GM12891 (cell line): Measurements from ENCODE around the gene SPHKAP.

ENCODE experiments used
- DNase-seq: peaks from one replicate; pipeline ENCODE4 v3.0.0; 2011; ENCODE audit warnings: low spot score; ENCODE audit not compliant: insufficient read length
- FAIRE-seq: peaks from 2 replicates; lab custom pipeline; 2011; peaks lifted over from hg19 to GRCh38; lab: Jason Lieb, UNC
- PAX5 ChIP-seq: IDR thresholded peaks from 2 replicates; pipeline ENCODE4 v1.6.1; 2011; ENCODE audit warnings: low read length, moderate library complexity, mild to moderate bottlenecking; ENCODE audit not compliant: insufficient read depth, severe bottlenecking
- POLR2A ChIP-seq: IDR thresholded peaks from 2 replicates; pipeline ENCODE4 v1.6.1; 2011; ENCODE audit warnings: low read depth, low read length, control low read depth
- POLR2AphosphoS5 ChIP-seq: IDR thresholded peaks from 2 replicates; pipeline ENCODE4 v1.6.1; 2011; ENCODE audit warnings: low read depth, low read length, control low read depth
- POU2F2 ChIP-seq: IDR thresholded peaks from 2 replicates; pipeline ENCODE4 v1.6.1; 2011; ENCODE audit warnings: low read depth, mild to moderate bottlenecking, control low read depth, low read length, moderate library complexity
- SPI1 ChIP-seq: IDR thresholded peaks from 2 replicates; pipeline ENCODE4 v1.6.1; 2011; ENCODE audit warnings: low read depth, low read length, control low read depth
- TAF1 ChIP-seq: IDR thresholded peaks from 2 replicates; pipeline ENCODE4 v1.6.1; 2011; ENCODE audit warnings: low read depth, low read length, control low read depth

The SPHKAP gene

DNA sequence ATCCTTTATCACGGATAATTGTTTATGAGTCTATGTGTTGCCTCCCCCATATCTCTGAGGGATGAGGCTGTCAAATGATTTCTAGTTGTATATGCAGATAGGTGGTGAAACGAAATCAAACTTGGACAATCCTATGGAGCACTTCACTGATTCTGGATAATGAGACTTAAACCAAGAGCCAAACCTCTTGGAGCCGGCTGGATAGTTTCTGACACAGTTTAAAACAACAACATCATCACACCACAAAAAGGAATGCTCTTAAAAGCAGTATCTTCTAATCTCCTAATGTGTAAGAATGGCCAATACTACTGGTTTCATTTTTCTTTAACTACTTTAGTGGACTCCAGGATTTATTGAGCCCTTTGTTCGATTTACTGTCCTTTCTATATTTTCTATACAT is 36.5 kb downstream of the SPHKAP start:
- no peak for DNase-seq
- TF ChIP-seq SPI1: no peak
- no peak for TF ChIP-seq POLR2A
- TF ChIP-seq POU2F2: no peak
- TF ChIP-seq TAF1: no peak
- TF ChIP-seq PAX5: no peak
- no peak for TF ChIP-seq POLR2AphosphoS5
- no peak for FAIRE-seq

DNA sequence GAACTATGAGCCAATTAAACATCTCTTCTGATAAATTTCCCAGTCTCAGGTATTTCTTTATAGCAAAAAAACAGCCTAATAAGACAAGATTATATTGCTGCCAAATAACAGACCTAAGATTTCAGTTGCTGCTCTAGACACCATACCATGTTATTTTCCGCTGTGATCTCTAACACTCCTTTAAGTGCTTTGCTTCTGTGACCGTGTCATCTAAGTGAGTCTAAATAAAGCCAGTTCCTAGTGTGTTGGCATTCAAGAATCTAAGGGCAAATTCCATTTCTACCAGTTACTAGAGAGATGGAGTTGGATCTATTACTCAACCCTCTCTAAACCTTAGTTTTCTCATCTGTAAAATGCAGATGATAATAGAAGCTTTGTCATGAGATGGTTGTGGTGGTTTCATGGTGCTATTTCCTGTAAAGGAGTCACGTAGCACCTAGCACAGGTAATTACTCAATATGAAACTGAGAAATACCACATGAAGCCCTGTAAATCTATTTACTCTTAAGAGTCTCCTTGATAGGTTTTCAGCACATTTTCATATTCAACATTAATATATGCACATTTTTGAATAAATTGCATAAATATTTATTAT is 40.5 kb downstream of the SPHKAP start:
- DNase-seq: no peak
- TF ChIP-seq POU2F2 (no peak), POLR2A (no peak), TAF1 (no peak), PAX5 (no peak), SPI1 (no peak), POLR2AphosphoS5 (no peak)
- no peak for FAIRE-seq

DNA sequence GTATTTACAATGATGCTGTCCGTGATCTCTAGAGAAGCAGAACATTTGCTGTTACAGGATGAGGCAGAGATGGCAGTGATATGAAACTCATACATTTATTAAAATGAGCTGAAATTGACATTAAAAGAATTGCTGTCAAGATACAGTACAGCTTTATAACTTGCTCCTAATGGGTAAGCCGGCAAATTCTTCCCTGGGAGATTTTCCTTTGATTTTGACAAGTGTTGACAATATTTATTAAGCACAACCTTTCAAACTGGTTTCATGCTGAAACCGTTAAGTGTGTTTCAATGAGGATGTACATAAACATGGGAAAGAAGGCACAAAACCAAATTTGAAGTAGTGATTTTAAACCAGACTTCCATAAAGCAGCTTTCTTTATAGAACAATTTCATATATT is 45.5 kb downstream of the SPHKAP start:
- DNase-seq: no peak
- FAIRE-seq: no peak
- no peak for TF ChIP-seq TAF1
- TF ChIP-seq POLR2A: no peak
- TF ChIP-seq PAX5: no peak
- TF ChIP-seq POLR2AphosphoS5: no peak
- TF ChIP-seq SPI1: no peak
- TF ChIP-seq POU2F2: no peak

DNA sequence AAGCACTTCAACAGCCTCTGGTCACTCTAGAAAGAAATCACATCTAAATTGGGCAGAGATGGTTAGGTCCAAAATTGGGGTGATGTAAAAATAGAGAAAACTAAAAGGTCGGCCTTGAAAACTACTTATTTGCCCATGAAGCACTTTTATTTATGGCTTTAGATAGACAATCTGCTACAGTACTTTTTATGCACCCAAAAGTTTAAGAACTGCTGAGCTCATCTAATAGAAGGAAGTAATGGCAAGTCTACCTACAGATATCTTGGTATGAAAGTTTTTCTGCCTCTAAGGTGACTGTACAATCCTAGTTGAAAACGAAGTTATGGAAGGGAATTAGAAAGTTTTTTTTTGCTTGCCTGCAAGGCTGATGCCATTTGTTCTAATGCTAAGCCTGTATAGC is 46.2 kb downstream of the SPHKAP start:
- DNase-seq (no peak), FAIRE-seq (no peak)
- TF ChIP-seq POU2F2 (no peak), PAX5 (no peak), SPI1 (no peak), TAF1 (no peak), POLR2A (no peak), POLR2AphosphoS5 (no peak)

DNA sequence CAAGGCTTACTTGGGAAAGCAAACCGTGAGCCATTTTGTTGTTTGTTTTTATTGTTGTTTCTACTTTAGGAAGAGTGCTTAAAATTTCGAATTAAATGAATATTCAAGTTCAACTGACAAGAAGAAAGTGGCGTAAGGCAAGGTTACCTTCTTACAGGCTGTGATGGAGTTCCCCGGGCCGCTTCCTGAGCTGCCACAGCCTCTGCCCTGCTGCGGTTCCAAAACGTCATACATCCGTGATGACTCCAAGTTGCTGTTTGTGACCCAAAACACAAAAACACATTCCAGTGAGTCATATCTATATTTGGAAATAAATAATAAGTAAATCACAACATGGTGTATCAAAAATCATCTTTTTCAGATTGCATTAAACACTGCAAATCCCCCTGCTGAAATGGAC is 49.7 kb downstream of the SPHKAP start:
- no peak for TF ChIP-seq POLR2A
- TF ChIP-seq TAF1: no peak
- no peak for TF ChIP-seq POLR2AphosphoS5
- TF ChIP-seq PAX5: no peak
- no peak for TF ChIP-seq SPI1
- TF ChIP-seq POU2F2: no peak
- DNase-seq (no peak), FAIRE-seq (no peak)

DNA sequence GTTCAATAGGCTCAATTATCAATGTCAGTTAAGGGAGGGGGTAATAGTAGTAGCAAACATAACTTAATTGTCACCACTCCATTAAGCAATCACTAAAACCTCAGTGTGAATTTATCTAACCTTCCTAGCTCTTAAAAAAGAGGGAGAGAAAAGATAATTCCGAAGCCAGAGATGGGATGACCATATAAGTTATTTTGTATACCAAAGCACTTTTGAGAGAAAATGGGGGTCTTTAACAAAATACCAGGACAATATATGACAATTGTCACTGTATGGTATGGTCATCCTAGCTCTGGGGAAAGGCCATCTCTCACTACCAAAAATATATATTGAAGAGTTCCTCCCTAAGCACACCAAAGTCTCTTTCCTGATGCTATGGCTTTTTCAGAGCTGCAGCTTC is 55.1 kb downstream of the SPHKAP start:
- FAIRE-seq (no peak), DNase-seq (no peak)
- TF ChIP-seq TAF1 (no peak), POU2F2 (no peak), POLR2A (no peak), POLR2AphosphoS5 (no peak), PAX5 (no peak), SPI1 (no peak)

DNA sequence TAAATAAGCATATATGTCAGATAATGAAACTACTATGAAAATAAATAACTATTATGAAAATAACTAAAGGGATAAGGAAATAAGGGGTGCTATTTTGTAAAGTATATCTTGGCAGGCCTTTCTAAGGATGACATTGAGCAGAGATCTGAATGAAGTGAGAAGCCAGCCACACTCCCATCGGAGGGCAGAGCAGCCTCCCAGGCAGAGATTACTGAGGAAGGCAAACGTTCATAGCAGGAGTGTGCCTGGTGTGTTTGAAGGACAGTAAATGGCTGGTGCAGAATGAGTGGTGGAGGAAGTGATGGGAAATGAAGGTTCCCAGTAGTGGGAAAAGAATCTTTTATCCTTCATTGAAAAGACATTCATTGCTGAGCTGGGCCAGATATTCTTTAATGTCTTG is 62.5 kb downstream of the SPHKAP start:
- DNase-seq (no peak), FAIRE-seq (no peak)
- TF ChIP-seq SPI1 (no peak), POLR2A (no peak), POLR2AphosphoS5 (no peak), PAX5 (no peak), POU2F2 (no peak), TAF1 (no peak)

DNA sequence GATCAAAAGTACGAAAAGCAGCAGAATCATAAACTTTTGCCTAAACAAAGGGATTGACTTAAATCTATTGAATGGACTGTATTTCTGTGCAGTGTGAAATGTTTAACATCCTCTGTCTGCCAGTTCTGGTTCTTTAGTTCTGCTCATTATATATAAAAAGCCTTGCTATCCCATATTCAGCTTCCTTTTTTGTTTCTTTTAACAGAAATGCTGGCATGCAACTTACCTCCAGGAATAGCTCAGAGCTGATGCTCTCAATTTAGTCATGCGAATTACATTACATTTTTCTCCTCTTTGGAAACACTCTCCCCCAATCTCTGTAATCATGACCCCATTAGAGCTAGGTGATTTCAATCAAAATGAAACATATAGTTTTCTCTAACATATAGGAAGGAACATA is 73.6 kb downstream of the SPHKAP start:
- no peak for DNase-seq
- no peak for TF ChIP-seq POLR2AphosphoS5
- FAIRE-seq: no peak

DNA sequence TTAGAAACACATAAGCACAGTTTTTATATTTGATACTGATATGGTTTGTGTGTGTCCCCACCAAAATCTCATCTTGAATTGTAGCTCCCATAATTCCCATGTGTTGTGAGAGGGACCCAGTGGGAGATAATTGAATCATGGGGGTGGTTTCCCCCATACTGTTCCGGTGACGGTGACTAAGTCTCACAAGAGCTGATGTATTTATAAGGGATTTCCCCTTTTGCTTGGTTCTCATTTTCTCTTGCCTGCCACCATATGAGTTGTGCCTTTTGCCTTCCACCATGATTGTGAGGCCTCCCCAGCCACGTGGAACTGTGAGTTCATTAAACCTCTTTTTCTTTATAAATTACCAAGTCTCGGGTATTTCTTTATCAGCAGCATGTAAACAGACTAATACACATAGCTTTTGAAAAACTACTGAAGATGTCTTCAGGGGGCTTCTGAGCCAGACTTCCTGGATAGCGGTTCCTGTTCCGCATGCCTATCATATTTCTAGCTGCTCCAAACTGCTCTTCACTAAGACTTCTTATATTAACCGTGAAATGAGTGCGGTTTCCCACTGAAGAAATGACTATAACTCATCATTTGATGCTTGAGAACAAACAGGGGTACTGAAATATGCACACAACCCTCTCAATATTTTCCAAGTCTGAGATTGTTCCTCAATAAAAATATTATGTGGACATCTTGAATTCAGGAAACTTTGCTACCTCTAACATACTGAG is 75.8 kb downstream of the SPHKAP start:
- TF ChIP-seq POLR2A (no peak), POU2F2 (no peak), SPI1 (no peak), PAX5 (no peak), POLR2AphosphoS5 (no peak), TAF1 (no peak)
- DNase-seq (no peak), FAIRE-seq (no peak)
